Kidney epithelial cell (primary cell): ENCODE measurements around the gene PACSIN2. TPM values are rescaled to one million over a fixed set of nuclear protein-coding genes. Genes with fewer than 3 reads are reported as not detected.

Experiments
- DNase-seq: peaks from one replicate; pipeline ENCODE4 v3.0.0-alpha.2; 2010; ENCODE audit warnings: low read depth
- H3K27me3 ChIP-seq: 2 replicates; pipeline ENCODE4 v1.6.0; 2011; ENCODE audit warnings: low read length; ENCODE audit not compliant: control insufficient read depth, insufficient read depth
- H3K36me3 ChIP-seq: 2 replicates; pipeline ENCODE4 v1.5.1; 2011; ENCODE audit warnings: low read length; ENCODE audit not compliant: control insufficient read depth, insufficient read depth
- H3K4me3 ChIP-seq: 2 replicates; pipeline ENCODE4 v1.5.1; 2011; ENCODE audit warnings: low read depth, mild to moderate bottlenecking, control low read depth, low read length
- total RNA-seq: library from RNA; depleted of rRNA; stranded (reverse); fragments of >200 nt; gene quantifications from 2 replicates; pipeline ENCODE4 v1.2.3, GENCODE V29; 2015
- TF ChIP-seq, protein P1 (sequence below): IDR thresholded peaks from 2 replicates; pipeline ENCODE4 v1.5.1; 2011; ENCODE audit warnings: mild to moderate bottlenecking, moderate library complexity, low read length, control low read depth, inconsistent platforms; ENCODE audit not compliant: insufficient read depth, poor library complexity, severe bottlenecking

PACSIN2 gene
- total RNA-seq, 1 donor from 2014 or later = 62.9 TPM

- no peak for DNase-seq
- Histone ChIP-seq H3K27me3 (no peaks in the 10 kb centered on the region), H3K36me3 (no peaks in the 10 kb centered on the region), H3K4me3 (no peak overlapping the region)
- TF ChIP-seq, protein P1, sequence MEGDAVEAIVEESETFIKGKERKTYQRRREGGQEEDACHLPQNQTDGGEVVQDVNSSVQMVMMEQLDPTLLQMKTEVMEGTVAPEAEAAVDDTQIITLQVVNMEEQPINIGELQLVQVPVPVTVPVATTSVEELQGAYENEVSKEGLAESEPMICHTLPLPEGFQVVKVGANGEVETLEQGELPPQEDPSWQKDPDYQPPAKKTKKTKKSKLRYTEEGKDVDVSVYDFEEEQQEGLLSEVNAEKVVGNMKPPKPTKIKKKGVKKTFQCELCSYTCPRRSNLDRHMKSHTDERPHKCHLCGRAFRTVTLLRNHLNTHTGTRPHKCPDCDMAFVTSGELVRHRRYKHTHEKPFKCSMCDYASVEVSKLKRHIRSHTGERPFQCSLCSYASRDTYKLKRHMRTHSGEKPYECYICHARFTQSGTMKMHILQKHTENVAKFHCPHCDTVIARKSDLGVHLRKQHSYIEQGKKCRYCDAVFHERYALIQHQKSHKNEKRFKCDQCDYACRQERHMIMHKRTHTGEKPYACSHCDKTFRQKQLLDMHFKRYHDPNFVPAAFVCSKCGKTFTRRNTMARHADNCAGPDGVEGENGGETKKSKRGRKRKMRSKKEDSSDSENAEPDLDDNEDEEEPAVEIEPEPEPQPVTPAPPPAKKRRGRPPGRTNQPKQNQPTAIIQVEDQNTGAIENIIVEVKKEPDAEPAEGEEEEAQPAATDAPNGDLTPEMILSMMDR = no peak
Measured at GRCh38 chr22:42943981-42944380, 71.0 kb downstream of the PACSIN2 start.

GRCh38 chr22:42942351-42942750, 72.6 kb downstream of the PACSIN2 start:
- H3K27me3 ChIP-seq = no peaks in the 10 kb centered on the region
- TF ChIP-seq, protein P1 = no peak
- H3K4me3 ChIP-seq = no peak overlapping the region
- DNase-seq = no peak
- H3K36me3 ChIP-seq = no peaks in the 10 kb centered on the region

- Histone ChIP-seq H3K27me3 (no peaks in the 10 kb centered on the region), H3K36me3 (no peaks in the 10 kb centered on the region), H3K4me3 (no peak overlapping the region)
- no peak for DNase-seq
- TF ChIP-seq, protein P1 = no peak
Measured at GRCh38 chr22:42939941-42940653, 74.9 kb downstream of the PACSIN2 start.

DNA sequence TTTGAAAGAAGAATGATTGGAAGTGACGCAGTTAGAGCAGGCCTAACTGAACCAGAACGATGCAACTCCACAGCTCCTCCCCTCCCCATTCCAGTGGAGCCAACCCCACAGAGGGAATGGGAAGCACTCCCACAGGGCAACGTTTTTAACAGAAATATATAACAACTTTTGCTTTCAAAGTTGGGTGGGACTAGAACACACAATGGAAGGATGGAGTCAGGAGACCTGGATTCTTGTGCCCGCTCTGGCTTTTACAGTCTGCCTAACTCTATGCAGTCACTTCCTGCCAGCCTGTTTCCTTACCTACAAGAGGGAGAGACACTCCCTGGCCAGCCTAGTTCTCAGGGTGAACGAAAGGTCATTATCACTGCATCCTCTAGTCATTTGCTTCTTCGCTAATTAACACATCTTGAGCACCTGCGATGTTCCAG, 75.5 kb downstream of the PACSIN2 start:
- no peak overlapping the region for H3K4me3 ChIP-seq
- DNase-seq = no peak
- H3K36me3 ChIP-seq = no peaks in the 10 kb centered on the region
- H3K27me3 ChIP-seq = no peaks in the 10 kb centered on the region
- TF ChIP-seq, protein P1 = no peak

DNA sequence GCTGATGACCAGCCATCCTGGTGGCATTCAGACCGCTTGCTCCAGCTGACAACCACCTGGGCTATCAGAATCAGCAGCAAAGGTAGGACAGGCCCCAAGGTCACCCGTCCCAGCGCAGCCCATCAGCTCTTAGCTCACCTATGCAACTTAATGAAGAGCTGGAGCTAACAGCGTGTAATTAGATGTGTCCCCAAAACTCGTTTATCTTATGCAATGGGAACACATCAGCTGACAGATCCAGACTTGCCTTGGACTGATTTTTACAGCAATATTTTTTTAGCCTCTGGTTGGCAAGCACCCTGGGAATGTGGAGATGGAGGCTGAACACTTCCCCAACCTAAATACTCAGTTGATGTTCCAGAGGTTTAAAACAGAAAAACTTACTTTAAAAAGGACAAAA, 76.0 kb downstream of the PACSIN2 start:
- no peaks in the 10 kb centered on the region for H3K36me3 ChIP-seq
- no peaks in the 10 kb centered on the region for H3K27me3 ChIP-seq
- TF ChIP-seq, protein P1 = no peak
- DNase-seq = no peak
- H3K4me3 ChIP-seq = no peak overlapping the region

DNA sequence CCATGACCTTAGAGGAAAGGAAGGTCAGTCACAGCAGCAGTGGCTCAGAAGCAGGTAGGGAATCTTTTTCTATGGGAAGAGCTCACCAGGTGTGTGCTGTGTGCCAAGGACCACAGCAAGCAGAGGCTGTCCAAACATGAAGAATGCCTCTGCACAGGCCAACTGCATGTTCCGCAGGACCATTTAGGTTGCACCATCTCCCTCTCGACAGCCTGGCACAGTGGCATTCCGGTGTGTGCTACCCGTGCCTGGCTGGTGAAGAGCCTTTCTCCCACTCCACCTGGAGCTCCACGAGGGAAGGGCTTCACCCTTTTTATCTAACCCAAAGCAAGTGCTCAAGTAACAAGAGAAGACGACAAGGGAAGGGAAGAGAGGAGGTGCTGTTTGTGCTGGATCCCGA, 76.5 kb downstream of the PACSIN2 start:
- Histone ChIP-seq H3K27me3 (no peaks in the 10 kb centered on the region), H3K36me3 (no peaks in the 10 kb centered on the region), H3K4me3 (no peak overlapping the region)
- DNase-seq = no peak
- TF ChIP-seq, protein P1 = no peak
